ENCODE measurements around the gene LZTS3. TPM values are rescaled to one million over a fixed set of nuclear protein-coding genes. Genes with fewer than 3 reads are reported as not detected.

Gene LZTS3
- total and polyA plus RNA-seq, 2 of the 13 experiments (the other 11 are each of a cell fraction or from before 2014, with no cell fraction given), result 10.1 to 31.3 TPM

GRCh38 chr20:3204124-3204794 is 30.9 kb upstream of the LZTS3 start, which contains the start of gene DDRGK1 (continued):
- no peak for TF ChIP-seq GRHL1 (CRISPR knock-in tag; conservative IDR thresholded peaks at IDR 0.05)
- no peak for TF ChIP-seq ZNF562 (CRISPR knock-in tag; IDR thresholded peaks at IDR 0.05; ENCODE audit: borderline replicate concordance)
- no peak; the same call in none of the 2 replicates for TF ChIP-seq CREB3 (CRISPR knock-in tag; IDR thresholded peaks at IDR 0.05)
- TF ChIP-seq ZNF253 (CRISPR knock-in tag; IDR thresholded peaks at IDR 0.05; ENCODE audit: borderline replicate concordance), result no peak; the same call in 1 of the 2 replicates
- peak; percentile 99 for TF ChIP-seq KLF6 (CRISPR knock-in tag; IDR thresholded peaks at IDR 0.05)
- TF ChIP-seq CCDC6 (CRISPR knock-in tag; IDR thresholded peaks at IDR 0.05), result peak; percentile 96
- TF ChIP-seq ATF1 (CRISPR knock-in tag; IDR thresholded peaks at IDR 0.05), result no peak
- TF ChIP-seq ZNF770 (CRISPR knock-in tag; IDR thresholded peaks at IDR 0.05), result peak; percentile 24; the same call in 1 of the 2 replicates
- TF ChIP-seq RARA (CRISPR knock-in tag; IDR thresholded peaks at IDR 0.05), result no peak
- no peak for TF ChIP-seq KLF13 (CRISPR knock-in tag; IDR thresholded peaks at IDR 0.05)
- TF ChIP-seq KAT2B (IDR thresholded peaks at IDR 0.05; ENCODE audit: borderline replicate concordance, low read depth, low read length), result no peak
- no peak for TF ChIP-seq ZNF282 (IDR thresholded peaks at IDR 0.05; ENCODE audit: partially characterized antibody)
- TF ChIP-seq NCOA5 (CRISPR knock-in tag; IDR thresholded peaks at IDR 0.05), result 0 out of 2 replicates have a peak, but pooled peaks have one; percentile 84
- peak; percentile 83 for TF ChIP-seq ZNF691 (CRISPR knock-in tag; IDR thresholded peaks at IDR 0.05; ENCODE audit: borderline replicate concordance, low read depth)
- peak; percentile 95 for TF ChIP-seq KLF11 (CRISPR knock-in tag; IDR thresholded peaks at IDR 0.05)
- TF ChIP-seq MLXIP (CRISPR knock-in tag; IDR thresholded peaks at IDR 0.05; ENCODE audit: borderline replicate concordance), result peak; percentile 45; the same call in 1 of the 2 replicates
- peak; percentile 70; the same call in 1 of the 2 replicates for TF ChIP-seq ZNF530 (CRISPR knock-in tag; IDR thresholded peaks at IDR 0.05; ENCODE audit: low read depth)
